Activated naive CD4-positive, alpha-beta T cell treated with anti-CD3 and anti-CD28 coated beads, Interleukin-2, amount 50 U/mL, for 16 hours (primary cell): ENCODE measurements around the gene SRGAP1.
"Not testable (repeated sequence)": the region's sequence is repeated elsewhere in the genome, so short reads cannot be mapped to it uniquely, and the experiment has no call there.

Source experiments
- DNase-seq: peaks from one replicate; pipeline ENCODE4 v3.0.0-alpha.2; 2020

SRGAP1 gene

GRCh38 chr12:64092507-64093196 is 248.2 kb downstream of the SRGAP1 start:
- no peak for DNase-seq

- DNase-seq = no peak
Measured at GRCh38 chr12:64093689-64094088, 249.2 kb downstream of the SRGAP1 start.

GRCh38 chr12:64097366-64098105 is 253.0 kb downstream of the SRGAP1 start:
- DNase-seq = no peak

DNA sequence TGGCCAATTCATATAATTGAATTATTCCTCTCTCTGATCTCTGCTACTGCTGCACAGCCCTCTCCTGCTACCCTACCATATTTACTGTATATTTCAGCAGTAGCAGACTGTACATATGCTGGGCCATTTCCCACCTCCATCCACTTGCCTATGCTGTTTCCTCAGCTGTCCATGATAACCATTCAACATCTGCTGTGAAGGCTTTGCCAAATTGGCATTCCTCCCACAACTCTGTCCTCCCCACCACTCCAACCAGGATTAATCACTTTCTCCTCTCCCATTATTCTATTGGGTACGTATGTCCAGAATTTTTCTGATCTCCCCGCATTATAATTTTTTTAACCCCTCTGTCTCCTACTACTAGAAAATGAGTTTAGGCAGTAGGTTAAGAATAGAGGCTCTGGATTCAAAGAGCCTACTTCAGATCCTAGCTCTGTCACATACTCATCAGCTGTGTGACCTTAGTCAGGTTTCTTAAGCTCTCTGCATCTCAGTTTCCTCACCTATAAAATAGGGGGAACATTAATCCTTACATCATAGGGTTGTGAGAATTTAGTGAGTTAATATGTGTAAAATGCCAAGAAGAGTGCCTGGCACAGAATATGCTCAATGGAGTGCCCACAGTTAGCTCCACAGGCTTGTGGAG is 254.3 kb downstream of the SRGAP1 start:
- DNase-seq = no peak

- DNase-seq = no peak
Measured at GRCh38 chr12:64099397-64099796, 254.9 kb downstream of the SRGAP1 start.

DNA sequence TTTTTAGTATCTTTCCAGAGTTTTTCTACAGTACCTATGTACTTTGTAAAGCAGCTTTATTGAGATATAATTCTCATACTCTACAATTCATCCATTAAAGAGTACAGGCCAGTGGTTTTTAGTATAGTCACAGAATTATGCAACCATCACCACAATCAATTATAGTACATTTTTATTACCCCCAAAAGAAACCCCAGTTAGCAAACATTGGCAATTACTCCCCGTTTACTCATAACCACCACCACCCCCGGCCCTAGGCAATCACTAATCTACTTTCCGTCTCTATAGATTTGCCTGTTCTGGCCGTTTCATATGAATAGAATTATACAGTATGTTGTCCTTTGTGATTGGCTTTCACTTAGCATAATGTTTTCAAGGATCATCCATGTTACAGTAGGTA is 257.8 kb downstream of the SRGAP1 start:
- DNase-seq = no peak

DNA sequence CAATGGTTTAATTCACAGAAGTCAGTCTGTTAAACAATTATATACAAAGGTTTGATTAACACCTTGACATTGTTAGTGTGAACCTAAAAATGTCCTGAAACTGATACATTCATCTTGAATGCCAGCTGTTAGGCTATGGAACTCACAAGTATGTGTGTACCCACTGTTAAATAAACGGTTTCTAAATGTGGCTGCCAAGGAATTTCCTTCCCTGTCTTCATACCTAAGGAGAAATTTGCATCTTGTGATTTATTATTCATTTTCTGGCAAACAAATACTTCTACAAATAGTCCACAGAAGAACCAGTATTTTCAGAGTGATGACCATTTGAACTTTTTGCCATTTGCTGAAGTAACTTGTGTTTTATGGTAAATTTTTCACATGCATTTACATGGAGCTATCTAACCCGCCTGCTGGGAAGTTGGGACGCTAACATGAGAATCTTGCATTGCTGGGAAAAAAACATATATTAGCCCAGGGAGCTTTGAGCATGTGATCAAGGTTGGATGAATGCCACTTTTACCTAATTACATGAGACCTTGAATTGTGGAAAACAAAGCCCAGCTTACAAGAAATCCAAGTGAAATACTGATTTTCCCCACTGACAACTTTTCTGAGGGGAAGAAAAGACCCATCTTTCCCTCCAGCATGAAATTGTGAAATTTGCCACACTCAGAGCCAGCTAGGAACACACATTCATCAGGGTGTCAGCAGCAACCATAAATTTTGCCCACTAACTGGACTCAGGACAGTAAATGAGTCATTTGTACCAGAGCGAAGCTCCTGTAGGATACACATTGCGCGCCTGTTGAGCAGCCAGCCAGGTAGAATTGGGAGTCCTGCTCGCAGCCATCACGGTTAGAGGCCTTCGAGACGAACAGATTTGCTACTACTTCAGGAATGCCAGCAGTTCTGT is 259.6 kb downstream of the SRGAP1 start:
- DNase-seq = no peak

GRCh38 chr12:64105026-64105425 is 260.5 kb downstream of the SRGAP1 start:
- DNase-seq = no peak

- DNase-seq = no peak
Measured at GRCh38 chr12:64107776-64108175, 263.3 kb downstream of the SRGAP1 start.

DNA sequence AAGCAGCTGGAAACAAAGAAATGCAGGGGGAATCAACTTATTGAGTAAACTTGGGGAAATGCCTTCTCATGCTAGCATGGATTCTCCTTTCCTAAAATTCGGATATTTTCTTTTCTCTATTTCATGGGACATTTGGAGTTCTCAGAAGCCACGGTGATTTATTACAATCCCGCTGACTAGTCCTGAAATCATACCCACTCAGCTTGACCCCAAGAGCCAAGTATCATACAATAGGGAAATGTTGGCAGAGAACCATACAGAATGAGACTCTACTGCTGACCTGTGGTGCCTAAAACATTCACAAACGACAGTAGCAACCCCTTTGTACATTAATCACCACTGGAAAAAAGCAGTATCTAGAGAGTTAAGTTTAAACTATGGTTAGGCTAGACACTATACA is 265.2 kb downstream of the SRGAP1 start:
- no peak for DNase-seq

- no peak for DNase-seq
Measured at GRCh38 chr12:64110864-64111263, 266.4 kb downstream of the SRGAP1 start.

GRCh38 chr12:64116969-64117368 is 272.5 kb downstream of the SRGAP1 start:
- DNase-seq = no peak

DNA sequence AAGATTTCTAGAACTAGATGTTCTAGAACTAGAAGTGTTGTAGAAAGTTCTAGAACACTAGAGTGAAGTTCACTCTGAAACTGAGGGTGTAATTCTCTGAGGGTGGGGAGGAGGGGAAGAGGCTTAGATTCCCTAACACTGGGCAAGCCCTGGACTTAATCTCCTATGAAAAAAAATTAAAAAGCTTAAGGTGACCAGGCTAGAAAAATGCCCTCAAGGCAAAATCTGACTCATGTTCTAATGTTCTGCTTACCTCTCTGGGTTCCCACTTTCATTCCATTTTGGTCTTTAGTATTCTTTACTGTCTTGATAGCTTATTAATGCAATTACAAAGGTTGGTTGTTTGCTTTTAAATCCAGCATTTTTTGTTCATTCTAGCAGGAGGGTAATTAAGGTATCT is 276.1 kb downstream of the SRGAP1 start:
- no peak for DNase-seq

DNA sequence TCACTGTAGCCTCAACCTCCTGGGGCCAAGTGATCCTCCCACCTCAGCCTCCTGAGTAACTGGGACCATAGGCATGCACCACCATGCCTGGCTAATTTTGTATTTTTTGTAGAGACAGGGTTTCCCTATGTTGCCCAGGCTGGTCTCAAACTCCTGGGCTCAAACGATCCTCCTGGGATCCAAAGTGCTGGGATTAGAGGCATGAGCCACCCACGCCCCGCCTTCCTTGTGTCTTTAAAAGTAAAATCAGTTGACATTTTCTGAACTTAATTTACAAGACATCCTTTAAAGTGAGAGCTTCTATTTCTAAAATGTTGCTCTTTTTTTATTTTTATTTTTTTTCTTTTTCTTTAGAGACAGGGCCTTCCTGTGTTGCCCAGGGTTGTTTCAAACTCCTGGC is 276.6 kb downstream of the SRGAP1 start:
- not testable (repeated sequence) for DNase-seq

DNA sequence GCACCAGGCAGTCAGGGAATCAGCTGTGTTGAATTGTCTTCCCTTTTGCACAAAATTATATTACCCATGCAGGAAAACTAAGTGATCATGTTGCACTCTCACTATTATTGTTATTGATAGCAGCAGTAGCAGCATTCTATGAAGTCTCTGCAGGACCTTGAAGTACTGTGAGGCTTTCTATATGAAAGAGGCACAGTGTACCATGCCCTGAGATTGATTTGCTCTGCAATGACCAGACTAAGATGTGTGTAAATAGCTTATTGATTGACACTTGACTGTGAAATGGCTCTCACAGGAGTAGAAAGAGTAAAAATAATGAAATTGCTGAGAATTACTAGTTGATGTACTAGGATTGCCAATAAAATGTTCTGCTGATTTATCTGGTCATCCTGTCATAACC is 277.7 kb downstream of the SRGAP1 start:
- no peak for DNase-seq

DNA sequence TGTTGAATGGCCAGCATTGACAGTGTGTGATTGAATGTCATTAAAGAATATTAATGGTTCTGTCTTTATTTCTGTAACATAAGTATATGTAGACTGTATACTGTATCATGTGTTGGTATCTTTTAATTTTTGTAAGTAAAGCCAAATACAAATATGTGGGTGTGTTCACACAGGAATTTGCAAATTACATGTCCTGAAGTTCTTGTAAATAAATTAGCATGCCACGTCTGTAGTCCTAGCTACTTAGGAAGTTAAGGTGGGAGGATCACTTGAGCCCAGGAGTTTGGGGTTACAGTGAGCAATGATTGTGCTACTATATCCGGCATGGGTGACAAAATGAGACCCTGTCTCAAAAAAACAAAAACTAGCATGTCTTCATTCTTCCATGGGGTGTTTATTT is 278.5 kb downstream of the SRGAP1 start:
- DNase-seq = no peak

DNA sequence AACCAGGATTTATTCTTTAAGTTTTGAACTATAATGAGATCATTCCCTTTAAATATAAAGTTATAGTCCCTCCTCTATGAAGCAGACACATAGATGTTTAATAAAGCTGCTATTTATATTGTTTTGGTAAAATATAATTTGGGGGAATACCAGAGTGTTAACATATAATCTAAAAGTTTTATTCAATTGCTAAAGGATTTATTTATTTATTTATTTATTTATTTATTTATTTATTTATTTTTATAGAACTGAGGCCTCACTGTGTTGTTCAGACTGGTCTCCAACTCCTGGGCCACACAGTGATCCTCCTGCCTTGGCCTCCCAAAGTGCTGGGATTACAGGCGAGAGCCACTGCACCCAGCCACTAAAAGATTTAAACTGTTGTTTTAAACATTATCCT is 278.9 kb downstream of the SRGAP1 start:
- no peak for DNase-seq

- DNase-seq = no peak
Measured at GRCh38 chr12:64124511-64125197, 280.2 kb downstream of the SRGAP1 start.

DNA sequence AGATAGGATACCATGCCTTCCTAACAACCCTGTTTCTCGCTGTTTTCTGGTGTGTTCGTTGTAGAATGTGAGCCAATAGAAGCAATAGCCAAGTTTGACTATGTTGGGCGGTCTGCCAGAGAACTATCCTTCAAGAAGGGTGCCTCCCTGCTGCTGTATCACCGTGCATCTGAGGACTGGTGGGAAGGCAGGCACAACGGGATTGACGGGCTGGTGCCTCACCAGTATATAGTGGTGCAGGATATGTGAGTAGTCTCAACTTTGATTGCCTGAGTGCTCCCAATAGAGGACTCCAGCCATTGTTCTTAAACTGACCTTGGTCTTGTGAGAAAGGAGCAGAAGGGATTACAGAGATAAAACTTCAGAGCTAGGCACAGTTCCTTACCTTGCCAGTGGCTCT is 281.4 kb downstream of the SRGAP1 start:
- no peak for DNase-seq

DNA sequence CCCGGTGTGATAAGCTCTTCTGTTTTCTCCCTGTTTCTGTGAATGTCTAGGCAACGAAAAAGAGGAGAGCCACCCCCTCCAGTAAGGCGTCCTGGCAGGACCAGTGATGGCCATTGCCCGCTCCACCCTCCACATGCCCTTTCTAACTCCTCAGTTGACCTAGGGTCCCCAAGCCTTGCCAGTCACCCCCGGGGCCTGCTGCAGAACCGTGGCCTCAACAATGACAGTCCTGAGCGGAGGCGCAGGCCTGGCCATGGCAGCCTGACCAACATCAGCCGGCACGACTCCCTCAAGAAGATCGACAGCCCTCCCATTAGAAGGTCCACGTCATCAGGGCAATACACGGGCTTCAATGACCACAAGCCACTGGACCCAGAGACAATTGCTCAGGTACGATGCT is 283.3 kb downstream of the SRGAP1 start:
- no peak for DNase-seq

- no peak for DNase-seq
Measured at GRCh38 chr12:64128366-64128765, 283.9 kb downstream of the SRGAP1 start.

DNA sequence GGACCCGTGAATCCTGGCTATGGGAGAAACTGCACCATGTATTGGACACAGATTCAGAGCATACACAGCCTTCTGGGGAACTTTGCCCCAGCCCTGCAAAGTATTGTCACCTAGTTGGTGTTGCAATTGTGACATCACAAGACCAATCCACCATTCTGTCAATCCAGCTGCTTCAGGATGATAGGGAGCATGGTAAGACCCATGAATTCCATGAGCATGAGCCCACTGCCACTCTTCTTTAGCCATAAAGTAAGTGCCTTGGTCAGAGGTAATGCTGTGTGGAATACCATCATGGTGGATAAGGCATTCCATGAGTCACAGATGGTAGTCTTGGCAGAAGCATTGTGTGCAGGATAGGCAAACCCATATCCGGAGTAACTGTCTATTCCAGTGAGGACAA is 286.0 kb downstream of the SRGAP1 start:
- not testable (repeated sequence) for DNase-seq
